Lower lobe of right lung (tissue), 2 donors: ENCODE data around the gene C11orf98. TPM values are rescaled to one million over a fixed set of nuclear protein-coding genes. Genes with fewer than 3 reads are reported as not detected.
"Not testable (repeated sequence)": the region's sequence is repeated elsewhere in the genome, so short reads cannot be mapped to it uniquely, and the experiment has no call there.

Experiments used
- ATAC-seq, 2 donors: fragments of 200-7000 bp; cut with Tn5 transposase; one replicate each; pipeline ENCODE4 v1.9.1; 2020 to 2022; ENCODE audit warnings: mild to moderate bottlenecking in 2 of 2, moderate library complexity in 2 of 2
- DNase-seq: peaks from one replicate; pipeline ENCODE4 v3.0.0-alpha.2; 2020
- H3K27ac ChIP-seq: fragments of 200-600 bp; one replicate; pipeline ENCODE4 v1.8.0; 2022
- H3K27me3 ChIP-seq: fragments of 200-600 bp; one replicate; pipeline ENCODE4 v1.8.0; 2022; ENCODE audit warnings: low read depth
- H3K36me3 ChIP-seq: fragments of 200-600 bp; one replicate; pipeline ENCODE4 v1.8.0; 2022; ENCODE audit warnings: mild to moderate bottlenecking
- H3K4me1 ChIP-seq: fragments of 200-600 bp; one replicate; pipeline ENCODE4 v1.8.0; 2022
- H3K4me3 ChIP-seq: fragments of 200-600 bp; one replicate; pipeline ENCODE4 v1.8.0; 2022; ENCODE audit warnings: mild to moderate bottlenecking
- H3K9me3 ChIP-seq: fragments of 200-600 bp; one replicate; pipeline ENCODE4 v1.8.0; 2022
- CTCF ChIP-seq: fragments of 200-600 bp; IDR thresholded peaks from one replicate; pipeline ENCODE4 v1.8.0; 2022; ENCODE audit warnings: antibody characterized with exemption, mild to moderate bottlenecking
- intact Hi-C: fragments of 100-400 bp; cut with DNase I; formaldehyde crosslinking; loops from one replicate; pipeline ENCODE4 v1.11.0; 2022
- total RNA-seq: library from RNA; stranded (reverse); fragmentation: NEBNext Ultra II Directional; extraction: Animal tissue kit (Norgen Biotek cat#: 25700); gene quantifications from one replicate; pipeline ENCODE4 v1.2.1, GENCODE V29; 2021
- donor health status: DM: no; HTN: yes; CAD: no; lungs with severe emphysema.

The C11orf98 gene
- total RNA-seq, 1 donor from 2014 or later: 37.1 TPM

GRCh38 chr11:62627713-62628112 is 37.3 kb downstream of the C11orf98 start:
- no peak for TF ChIP-seq CTCF
- H3K27me3 ChIP-seq: no peaks in the 10 kb centered on the region
- peaks cover 78% of the 10 kb centered on the region for H3K36me3 ChIP-seq
- ATAC-seq (no peak), DNase-seq (no peak)
- no peaks in the 10 kb centered on the region for H3K4me1 ChIP-seq
- H3K27ac ChIP-seq: no peak overlapping the region
- intact Hi-C loops: no loop called here
- H3K4me3 ChIP-seq: no peak overlapping the region
- H3K9me3 ChIP-seq: no peaks in the 10 kb centered on the region

GRCh38 chr11:62622476-62623089 is 42.4 kb downstream of the C11orf98 start:
- intact Hi-C loops: no loop called here
- H3K27ac ChIP-seq: peak overlapping the region; percentile 88
- DNase-seq: no peak
- peaks cover 19% of the 10 kb centered on the region for H3K4me1 ChIP-seq
- no peak for TF ChIP-seq CTCF
- peak overlapping the region; percentile 79 for H3K4me3 ChIP-seq
- peaks cover 29% of the 10 kb centered on the region for H3K36me3 ChIP-seq
- no peak for ATAC-seq
- no peaks in the 10 kb centered on the region for H3K27me3 ChIP-seq
- H3K9me3 ChIP-seq: no peaks in the 10 kb centered on the region

- Histone ChIP-seq H3K27ac (peak within 1 kb of the TSS; percentile 88), H3K4me1 (peaks cover 19% of the 10 kb centered on the region), H3K27me3 (no peaks in the 10 kb centered on the region), H3K4me3 (peak within 1 kb of the TSS; percentile 79), H3K9me3 (no peaks in the 10 kb centered on the region), H3K36me3 (peaks cover 28% of the 10 kb centered on the region)
- DNase-seq (peak; percentile 99), ATAC-seq (peak; percentile 99)
- intact Hi-C loops: no loop called here
- no peak for TF ChIP-seq CTCF
Observed at GRCh38 chr11:62621567-62622470, 43.2 kb downstream of the C11orf98 start, which contains the start of gene B3GAT3. TSS of gene B3GAT3 (minus strand) at chr11:62621986. CDS start at chr11:62621947, 39 bp downstream.

- Histone ChIP-seq H3K27ac (peak overlapping the region; percentile 88), H3K9me3 (no peaks in the 10 kb centered on the region), H3K27me3 (no peaks in the 10 kb centered on the region), H3K4me3 (peak overlapping the region; percentile 79), H3K4me1 (peaks cover 19% of the 10 kb centered on the region), H3K36me3 (peaks cover 28% of the 10 kb centered on the region)
- no peak for ATAC-seq
- intact Hi-C loops: no loop called here
- no peak for DNase-seq
- TF ChIP-seq CTCF: no peak
Observed at GRCh38 chr11:62621027-62621566, 43.9 kb downstream of the C11orf98 start.

GRCh38 chr11:62616957-62617356 is 48.1 kb downstream of the C11orf98 start:
- H3K4me1 ChIP-seq: peaks cover 19% of the 10 kb centered on the region
- H3K4me3 ChIP-seq, ATAC-seq, DNase-seq, H3K9me3 ChIP-seq, intact Hi-C loops, H3K27ac ChIP-seq, H3K27me3 ChIP-seq: not testable (repeated sequence)
- H3K36me3 ChIP-seq: peaks cover 25% of the 10 kb centered on the region
